NCI-H460 (cell line): ENCODE measurements around the gene RUBCNL. TPM values are rescaled to one million over a fixed set of nuclear protein-coding genes. Genes with fewer than 3 reads are reported as not detected.
"Not testable (repeated sequence)": the region's sequence is repeated elsewhere in the genome, so short reads cannot be mapped to it uniquely, and the experiment has no call there.

Experiments
- DNase-seq: peaks from one replicate; pipeline ENCODE4 v3.0.0-alpha.2; 2016; ENCODE audit warnings: low read depth; ENCODE audit errors: extremely low read depth
- total RNA-seq: library from RNA; depleted of rRNA; stranded (reverse); fragments of >200 nt; shearing (Covaris generic); gene quantifications from 2 replicates; pipeline ENCODE4 v1.2.3, GENCODE V29; 2014

The RUBCNL gene
- total RNA-seq, 1 experiment from 2014 or later, result 0.35 TPM

DNA sequence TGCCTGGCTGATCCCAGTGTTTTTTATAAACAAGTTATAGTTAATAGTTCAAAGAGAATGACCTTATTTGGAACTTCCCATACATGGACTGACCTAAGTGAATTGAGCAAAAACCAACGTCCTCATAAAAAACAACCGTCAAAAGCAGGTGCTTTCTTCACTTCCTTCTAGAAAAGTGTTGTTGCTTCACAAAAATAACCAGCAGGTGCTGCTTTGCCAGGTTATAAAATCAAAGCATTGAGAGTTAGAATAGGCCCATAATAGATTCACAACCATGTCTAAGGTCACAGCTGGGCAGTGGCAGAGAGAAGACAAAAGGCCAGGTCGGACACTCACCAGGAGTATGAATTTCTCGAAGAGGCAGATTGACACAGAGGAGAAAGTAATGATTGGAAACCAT, 9.5 kb downstream of the RUBCNL start:
- DNase-seq, result no peak

DNA sequence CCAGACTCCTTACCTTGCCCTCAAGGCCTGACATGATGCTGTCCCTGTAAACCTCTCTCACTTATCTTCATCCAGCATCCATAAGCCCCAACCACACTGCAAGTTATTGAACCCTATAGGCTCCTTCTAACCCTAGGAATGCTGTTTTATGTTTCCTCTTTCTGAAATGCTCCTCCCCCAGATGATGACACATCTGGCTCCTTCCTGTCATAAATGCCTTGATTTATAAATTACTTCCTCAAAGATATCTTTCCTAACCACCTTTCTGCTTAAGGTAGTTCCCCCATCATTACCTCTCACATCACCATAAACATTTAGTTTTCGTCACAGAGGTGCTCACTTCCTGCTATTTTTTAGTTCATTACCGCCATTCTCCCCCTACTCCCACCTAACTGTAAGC, 12.3 kb downstream of the RUBCNL start:
- DNase-seq, result no peak

DNA sequence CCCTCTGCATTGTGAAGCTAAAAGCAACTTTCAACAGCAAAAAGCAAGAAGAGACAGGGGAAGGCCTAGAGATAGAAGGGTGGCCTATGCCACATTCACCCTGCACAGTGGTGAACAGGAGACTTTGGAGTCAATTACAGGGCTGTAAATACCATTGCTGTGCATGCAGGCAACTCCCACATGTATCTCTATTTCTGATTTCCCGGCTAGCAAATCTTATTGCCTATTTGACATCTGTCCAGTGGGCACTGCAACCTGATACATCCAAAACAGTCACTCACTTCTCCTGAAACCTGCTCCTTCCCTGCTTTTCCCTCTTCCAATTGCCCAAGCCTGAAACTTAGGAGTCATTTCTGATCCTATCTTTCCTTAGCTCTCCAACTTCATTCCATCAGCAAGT, 13.4 kb downstream of the RUBCNL start:
- DNase-seq, result no peak

DNA sequence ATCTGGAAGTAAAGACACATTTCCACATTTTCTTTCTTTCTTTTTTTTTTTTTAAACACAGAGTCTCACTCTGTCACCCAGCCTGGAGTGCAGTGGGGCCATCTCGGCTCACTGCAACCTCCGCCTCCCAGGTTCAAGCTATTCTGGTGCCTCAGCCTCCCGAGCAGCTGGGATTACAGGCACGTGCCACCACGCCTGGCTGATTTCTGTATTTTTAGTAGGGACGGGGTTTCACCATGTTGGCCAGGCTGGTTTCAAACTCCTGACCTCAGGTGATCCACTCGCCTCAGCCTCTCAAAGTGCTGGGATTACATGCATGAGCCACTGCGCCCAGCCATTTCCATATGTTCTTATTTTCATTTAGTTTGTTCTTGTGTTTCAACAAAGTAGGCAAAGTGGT, 14.1 kb downstream of the RUBCNL start:
- DNase-seq, result not testable (repeated sequence)

DNA sequence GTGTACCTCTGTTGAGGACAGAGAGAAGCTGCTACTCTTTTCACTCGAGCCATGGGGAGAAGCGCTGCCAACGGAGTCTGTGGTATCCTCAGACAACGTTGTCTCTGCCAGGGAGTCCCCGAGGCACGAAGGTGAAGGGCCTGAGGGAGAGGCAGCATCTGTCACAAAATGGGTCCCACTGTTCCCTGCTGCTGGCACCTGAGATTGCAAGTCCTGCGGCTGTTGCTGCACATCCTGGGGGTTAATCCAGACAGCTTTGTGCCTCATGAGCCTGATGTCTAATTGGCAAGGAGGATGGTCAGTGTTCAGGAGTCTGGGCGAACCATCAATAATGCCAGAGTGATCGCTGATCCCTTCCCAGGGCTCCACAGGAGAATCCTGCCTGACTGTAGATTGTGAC, 15.0 kb downstream of the RUBCNL start:
- DNase-seq, result no peak

DNA sequence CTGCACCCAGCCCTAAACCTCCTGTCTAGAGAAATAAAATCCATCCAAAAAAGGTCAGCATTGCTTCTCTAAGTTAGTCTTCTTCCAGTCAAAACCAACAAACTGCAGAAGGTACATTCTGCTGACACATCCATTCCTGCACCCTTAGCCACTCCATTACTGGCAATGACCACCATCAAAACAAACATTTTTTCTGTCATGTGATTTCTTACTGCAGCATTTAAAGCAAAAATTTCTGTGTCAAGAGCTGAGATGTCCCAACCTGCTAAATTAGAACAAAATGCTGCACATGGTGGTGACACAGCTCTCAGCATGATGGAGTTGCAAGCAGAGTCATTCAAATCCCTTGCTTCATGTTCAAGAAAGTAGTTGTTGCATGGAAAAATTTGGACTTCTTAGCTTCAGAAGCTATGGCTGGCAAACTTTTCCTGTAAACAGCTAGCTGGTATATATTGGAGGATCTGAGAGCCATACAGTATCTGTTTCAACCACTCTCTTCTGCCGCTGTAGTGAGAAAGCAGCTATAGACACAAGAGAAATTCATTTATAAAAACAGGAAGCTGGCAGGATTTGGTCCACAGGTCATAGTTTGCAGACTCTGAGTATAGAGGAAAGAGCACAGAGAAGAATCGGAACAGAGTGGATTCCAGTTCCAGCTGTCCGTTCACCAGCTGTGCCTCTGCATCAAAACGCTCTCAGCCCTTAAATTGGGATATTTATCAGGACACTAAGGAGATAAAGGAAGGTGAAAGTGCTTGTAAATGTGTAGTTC, 17.4 kb downstream of the RUBCNL start:
- no peak for DNase-seq

DNA sequence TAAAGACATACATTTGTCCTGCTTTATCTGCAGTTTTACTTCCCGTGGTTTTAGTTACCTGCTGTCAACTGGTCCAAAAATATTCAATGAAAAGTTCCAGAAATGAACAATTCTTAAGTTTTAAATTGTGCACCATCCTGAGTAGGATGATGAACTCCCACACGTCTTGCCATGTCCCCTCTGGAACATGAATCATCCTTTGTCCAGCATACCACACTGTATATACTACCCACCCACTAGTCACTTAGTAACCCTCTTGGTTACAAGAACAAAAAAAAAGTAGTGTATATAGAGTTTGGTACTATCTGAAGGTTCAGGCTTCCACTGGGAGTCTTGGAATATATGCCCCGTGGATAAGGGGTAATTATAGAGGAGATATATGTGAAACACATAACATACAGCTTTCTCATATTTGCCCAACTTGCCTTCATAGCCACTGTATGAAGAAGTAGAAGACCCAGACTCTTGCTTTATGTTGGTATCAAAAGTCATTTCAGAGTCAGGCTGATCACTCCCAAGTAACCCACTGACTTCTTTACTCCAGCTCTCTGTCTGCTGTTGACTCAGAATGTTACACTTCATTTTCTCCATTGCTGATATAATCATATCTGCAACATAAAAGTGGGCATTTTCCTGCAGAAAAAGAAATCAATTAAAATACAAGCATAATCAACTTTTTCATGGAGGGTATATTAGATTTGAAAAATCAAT, 19.3 kb downstream of the RUBCNL start:
- DNase-seq, result no peak

DNA sequence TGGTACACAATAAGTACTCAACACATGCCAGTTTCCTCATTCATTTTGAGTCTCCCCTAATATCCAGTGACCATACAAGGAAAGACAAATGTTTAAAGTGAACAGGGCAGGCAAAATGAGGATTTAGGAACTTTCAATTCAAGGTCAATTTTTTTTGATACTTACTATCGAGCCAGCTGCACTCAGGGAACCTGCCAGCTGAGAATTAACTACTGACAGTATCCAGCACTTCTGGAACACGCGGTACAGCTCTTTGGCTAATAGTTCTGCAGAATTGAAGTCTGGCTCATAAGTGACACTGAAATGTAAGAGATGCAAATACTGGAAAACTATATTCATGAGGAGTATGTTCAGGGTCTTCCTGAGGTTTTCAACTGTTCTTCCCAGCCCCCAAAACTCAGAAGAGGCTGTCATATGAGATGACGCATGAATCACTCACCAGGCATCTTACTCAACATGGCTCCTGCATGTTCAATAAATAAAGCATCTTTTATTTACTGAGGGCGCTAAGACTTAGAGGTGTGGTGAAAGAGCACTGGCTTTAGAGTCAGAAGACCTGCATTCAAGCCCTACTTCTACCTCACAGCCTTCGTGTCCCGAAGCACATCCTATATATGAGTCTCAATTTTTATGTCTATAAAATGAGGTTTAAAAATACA, 25.6 kb downstream of the RUBCNL start:
- DNase-seq, result no peak

DNA sequence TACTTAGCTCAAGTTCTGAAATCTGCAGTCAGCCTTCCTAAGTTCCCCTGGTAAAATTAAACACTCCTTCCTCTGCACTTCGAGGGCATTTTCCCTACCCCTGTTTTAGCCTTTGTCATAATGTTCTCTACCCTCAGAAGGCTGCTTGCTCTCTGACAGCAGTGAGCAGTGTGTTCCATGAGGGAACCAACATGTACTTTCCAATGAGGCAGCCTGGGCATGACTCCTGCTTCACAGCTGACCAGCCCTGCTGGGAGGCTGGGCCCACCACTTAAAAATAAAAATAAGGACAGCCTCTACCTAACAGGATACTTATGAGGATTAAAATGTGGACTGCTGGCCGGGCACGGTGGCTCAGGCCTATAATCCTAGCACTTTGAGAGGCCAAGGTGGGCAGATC, 26.4 kb downstream of the RUBCNL start:
- DNase-seq, result no peak

DNA sequence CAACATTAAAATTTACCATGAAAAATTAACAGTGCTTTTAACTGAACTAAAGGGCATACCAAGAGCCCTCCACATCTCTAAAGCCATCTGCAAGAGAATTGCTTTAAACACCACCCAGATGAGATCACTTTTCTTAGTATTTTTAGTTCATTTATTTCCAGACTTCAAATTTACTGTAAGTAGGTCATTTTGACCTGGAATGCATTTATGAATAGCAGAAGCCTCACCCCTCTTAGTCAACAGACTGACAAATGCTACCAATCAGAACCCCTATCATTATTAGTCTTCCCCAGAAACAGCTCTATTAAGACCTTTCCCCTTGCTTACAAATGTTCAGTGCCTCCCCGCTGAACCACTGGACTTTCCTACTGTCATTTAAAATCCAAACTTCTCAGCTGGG, 27.3 kb downstream of the RUBCNL start:
- no peak for DNase-seq

DNA sequence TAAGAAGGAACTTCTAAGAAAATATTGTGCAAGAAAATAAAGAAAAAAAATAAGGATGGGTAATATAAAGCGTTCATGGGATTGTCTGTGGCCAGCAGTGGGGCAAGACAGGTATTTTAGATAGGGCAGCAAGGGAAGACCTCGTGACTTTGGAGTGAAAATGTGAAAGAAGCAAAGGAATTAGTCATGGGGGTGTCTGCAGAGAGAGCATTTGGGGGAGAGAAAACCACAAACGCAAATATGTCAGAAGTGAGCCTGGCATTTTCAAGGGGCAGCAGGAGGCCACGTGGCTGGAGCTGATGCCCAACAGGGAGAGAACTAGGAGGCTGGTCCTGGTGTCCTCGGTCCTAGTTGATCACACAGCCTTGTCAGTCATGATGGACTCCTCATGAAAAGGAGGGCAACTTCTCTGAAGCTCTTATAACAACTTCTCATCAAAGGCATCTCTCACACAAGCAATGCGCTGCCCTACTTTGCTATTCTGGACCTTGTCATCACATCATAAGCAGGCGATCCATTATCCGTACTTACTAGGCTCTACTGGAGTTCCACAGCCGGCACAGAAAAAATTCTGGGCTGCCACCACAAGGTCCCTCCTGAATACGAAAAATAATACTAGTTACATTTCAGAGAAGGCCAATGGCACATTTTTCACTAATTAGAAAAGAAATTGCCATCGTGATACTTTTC, 31.0 kb downstream of the RUBCNL start:
- DNase-seq, result no peak

DNA sequence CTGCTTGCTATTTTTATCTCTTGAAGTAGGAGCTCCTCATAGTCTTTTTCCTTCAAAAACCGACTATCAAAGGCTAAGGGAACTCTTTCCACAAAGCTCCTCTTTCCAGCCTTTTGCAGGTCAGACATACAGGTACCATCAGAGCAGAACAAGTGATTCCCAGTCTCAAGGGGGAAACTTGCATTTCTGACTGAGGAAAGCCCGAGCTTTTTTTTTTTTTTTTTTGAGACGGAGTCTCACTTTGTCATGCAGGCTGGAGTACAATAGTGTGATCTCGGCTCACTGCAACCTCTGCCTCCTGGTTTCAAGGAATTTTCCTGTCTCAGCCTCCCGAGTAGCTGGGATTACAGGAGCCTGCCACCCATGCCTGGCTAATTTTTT, 32.0 kb downstream of the RUBCNL start:
- DNase-seq, result no peak

DNA sequence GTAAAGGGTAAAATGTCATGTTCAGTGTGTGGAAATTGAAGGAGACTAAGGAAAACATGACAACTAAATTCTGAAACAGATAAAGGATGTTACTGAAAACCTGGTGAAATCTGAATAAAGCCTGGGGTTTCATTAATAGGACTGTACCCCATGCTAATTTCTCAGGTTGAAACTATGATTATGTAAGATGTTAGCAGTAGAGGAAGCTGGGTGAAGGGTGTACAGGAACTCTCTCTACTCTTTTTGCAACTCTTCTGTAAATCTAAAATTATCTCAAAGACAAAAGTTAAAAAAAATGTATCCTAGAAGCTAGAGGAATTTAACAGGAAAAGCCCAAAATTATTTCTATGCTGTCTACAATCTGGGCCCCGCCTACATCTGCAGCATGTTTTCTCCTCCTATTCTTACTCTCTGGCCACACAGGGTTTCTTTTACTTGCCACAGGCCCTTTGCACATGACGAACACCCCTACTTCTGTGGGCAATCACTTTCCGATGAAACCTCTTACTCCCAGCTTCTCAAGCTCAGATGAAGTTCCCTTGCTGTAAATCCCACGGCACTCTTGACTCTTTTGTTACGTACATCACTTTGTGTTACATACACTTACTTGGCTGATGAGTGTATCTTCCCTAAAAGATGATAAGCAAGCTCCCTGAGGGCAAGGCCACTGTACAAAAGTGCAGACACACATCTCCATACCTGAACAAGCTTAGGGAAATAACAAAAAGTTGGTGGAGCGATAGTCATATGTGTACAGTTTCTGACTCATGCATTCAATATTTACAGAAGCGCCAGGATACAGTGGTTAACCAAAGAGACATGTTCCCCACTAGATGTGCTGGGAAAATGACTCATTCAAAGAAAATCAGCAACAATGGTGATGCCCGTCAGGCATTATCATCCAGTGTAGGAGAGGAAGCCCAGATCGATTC, 32.6 kb downstream of the RUBCNL start:
- DNase-seq, result no peak

DNA sequence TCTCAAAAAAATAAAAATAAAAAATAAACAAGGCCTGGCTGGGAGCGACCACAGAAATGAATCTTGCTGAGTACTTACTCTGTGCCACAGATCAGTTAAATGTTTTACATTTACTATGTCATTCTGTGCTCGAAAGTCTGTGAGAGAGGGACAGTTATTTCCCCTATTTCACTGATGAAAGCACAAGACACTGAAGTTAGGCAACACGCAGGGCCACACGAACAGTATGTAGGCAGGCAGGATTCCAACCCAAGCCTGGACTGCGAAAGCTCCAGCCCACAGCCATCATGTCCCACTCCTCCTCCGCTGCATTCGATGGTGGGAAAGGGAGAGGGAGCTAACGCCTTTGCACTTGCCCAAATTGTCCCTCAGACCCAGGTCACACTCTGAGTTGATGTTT, 34.2 kb downstream of the RUBCNL start:
- no peak for DNase-seq

DNA sequence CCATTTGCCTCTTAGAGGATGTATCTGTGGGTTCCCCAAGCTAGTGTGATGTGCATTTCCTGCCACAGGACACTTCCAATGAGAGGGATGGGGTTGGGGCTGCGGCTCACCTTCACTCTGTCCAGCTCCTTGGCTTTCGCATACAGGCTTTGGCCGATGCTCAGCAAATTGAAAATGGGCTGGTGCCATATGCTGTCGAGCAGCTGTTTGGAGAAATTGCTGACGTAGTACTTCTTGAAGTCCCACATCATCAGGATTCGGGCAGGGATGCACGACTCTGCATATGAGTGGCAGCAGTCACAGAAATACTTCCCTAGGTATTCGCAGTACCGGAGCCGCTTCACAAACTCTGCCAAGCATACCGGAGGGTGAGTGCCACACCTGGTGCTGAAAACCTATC, 37.0 kb downstream of the RUBCNL start:
- DNase-seq, result no peak

DNA sequence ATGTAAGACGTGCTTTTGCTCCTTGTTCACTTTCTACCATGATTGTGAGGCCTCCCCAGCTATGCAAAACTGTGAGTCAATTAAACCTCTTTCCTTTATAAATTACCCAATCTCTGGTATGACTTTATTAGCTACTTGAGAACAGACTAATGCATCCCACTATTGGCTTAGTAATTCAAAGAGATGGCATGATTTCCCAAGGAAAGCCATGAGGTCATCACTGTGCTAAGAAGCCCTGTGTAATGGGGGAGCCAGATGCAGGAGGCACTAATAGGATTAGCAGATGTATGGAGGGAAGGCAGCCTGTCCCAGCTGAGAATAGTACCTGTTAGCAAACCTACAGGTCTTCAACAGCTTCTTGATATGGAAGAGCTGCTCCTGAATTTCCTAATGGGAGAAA, 38.1 kb downstream of the RUBCNL start:
- no peak for DNase-seq

DNA sequence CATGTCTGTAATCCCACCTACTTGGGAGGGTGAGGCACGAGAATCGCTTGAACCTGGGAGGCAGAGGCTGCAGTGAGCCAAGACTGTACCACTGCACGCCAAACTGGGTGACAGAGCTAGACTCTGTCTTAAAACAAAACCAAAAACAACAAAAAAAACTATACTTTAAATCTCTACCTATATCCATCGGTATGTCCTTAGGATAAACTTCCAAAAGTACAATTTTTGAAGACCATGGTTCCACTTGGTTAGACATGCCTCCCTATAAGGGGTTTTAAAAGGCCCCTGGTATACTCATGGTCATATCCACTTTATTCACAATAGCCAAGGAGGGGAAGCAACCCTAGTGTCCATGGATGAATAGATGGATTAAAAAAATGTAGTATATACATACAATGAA, 39.8 kb downstream of the RUBCNL start:
- DNase-seq, result no peak

DNA sequence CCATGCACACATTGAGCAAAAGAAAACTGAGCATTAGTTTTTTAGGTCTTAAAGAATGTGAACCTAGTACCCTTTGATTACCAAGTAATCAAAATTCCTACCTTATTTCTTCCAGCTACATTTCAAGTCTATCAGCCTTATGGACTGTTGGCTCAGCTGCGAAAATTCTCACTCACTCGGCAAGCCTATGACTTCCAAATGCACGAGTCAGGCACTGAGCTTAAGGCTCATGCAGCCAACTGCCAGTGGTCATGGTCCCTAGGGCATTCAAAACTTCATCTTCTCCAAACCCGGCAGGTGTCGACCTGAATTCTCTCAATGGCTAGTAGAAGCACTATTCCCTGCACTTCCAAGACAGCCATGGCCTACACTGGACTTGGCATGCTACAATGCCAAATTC, 41.2 kb downstream of the RUBCNL start:
- no peak for DNase-seq

DNA sequence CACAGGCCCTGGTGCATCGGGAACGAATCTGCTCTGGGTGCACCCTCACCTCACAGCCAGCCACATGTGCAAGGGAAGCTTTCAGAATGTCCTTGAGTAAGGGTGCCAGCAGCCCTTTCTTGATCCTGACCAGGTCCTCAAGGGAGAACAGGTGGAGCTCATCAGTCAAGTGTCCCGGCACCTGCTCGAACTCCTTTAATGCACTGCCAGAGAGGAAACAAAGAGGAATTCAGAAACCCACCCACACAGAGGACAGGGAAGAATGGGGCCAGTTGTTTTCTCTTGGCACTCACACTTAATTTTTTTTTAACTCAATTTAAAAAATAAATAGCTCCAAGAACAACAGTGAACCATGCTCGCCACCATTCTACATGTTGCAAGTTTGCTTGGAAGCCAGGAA, 41.7 kb downstream of the RUBCNL start:
- no peak for DNase-seq

DNA sequence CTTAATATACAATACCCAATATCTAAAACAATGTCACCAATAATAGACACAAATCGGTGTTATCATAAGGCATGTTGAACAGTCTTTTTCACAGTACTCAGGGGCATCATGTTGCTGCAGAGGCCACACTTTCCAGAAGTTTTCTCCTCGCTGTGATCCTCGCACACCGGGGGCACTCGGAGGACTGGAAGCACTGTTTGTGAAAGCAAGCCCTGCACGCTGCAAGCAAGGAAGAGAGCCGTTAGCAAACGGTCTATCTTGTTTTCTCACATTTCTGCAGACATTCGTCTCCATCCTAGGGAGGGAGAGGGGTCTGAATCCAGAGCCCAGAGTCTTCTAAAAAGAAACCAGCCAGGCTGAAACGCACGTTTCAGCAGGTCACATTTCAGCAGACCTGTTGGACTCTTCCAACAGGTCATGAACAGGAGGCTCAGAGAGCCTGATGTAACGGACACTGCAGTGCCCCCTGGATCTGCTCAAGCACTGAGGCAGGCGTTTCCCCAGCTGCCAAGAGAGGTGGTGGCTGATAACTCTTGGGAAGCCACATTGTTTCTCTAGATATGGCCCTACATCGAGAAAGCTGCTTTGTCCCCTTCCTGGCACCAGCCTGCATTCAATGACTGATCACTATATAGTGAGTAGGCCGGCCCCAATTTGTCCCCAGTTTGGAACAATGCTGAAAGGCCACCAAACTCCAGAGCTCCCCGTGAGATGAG, 43.6 kb downstream of the RUBCNL start:
- no peak for DNase-seq
